Parathyroid adenoma (tissue), 2 donors: ENCODE results near the gene RAX2.

Experiments used
- H2AFZ ChIP-seq: fragments of 300-600 bp; sonication (generic); one replicate; pipeline ENCODE4 v1.7.0; 2017; ENCODE audit warnings: antibody characterized with exemption, mild to moderate bottlenecking
- H3K27ac ChIP-seq: fragments of 300-600 bp; sonication (generic); one replicate; pipeline ENCODE4 v1.7.0; 2017
- H3K27me3 ChIP-seq: fragments of 300-600 bp; sonication (generic); one replicate; pipeline ENCODE4 v1.7.0; 2017; ENCODE audit warnings: low read length; ENCODE audit not compliant: control insufficient read depth, insufficient read depth
- H3K36me3 ChIP-seq: fragments of 300-600 bp; sonication (generic); one replicate; pipeline ENCODE4 v1.7.0; 2017; ENCODE audit warnings: low read length; ENCODE audit not compliant: control insufficient read depth, insufficient read depth
- H3K4me1 ChIP-seq: fragments of 300-600 bp; sonication (generic); one replicate; pipeline ENCODE4 v1.7.0; 2017; ENCODE audit warnings: control low read depth
- H3K4me2 ChIP-seq: fragments of 300-600 bp; sonication (generic); one replicate; pipeline ENCODE4 v1.7.0; 2017; ENCODE audit warnings: low read length
- H3K4me3 ChIP-seq: fragments of 300-600 bp; sonication (generic); one replicate; pipeline ENCODE4 v1.7.0; 2017; ENCODE audit warnings: low read depth, low read length
- H3K79me2 ChIP-seq: fragments of 300-600 bp; sonication (generic); one replicate; pipeline ENCODE4 v1.7.0; 2017; ENCODE audit warnings: control low read depth
- H3K9ac ChIP-seq: fragments of 300-600 bp; sonication (generic); one replicate; pipeline ENCODE4 v1.7.0; 2017; ENCODE audit warnings: mild to moderate bottlenecking
- H3K9me3 ChIP-seq: fragments of 300-600 bp; sonication (generic); one replicate; pipeline ENCODE4 v1.7.0; 2017; ENCODE audit warnings: low read length; ENCODE audit not compliant: control insufficient read depth
- TF ChIP-seq, protein P1 (sequence below): fragments of 300-600 bp; sonication (generic); IDR thresholded peaks from one replicate; pipeline ENCODE4 v1.7.0; 2017; ENCODE audit warnings: antibody characterized with exemption, mild to moderate bottlenecking
- donor health status: primary hyperparathyroidism.

RAX2 gene

DNA sequence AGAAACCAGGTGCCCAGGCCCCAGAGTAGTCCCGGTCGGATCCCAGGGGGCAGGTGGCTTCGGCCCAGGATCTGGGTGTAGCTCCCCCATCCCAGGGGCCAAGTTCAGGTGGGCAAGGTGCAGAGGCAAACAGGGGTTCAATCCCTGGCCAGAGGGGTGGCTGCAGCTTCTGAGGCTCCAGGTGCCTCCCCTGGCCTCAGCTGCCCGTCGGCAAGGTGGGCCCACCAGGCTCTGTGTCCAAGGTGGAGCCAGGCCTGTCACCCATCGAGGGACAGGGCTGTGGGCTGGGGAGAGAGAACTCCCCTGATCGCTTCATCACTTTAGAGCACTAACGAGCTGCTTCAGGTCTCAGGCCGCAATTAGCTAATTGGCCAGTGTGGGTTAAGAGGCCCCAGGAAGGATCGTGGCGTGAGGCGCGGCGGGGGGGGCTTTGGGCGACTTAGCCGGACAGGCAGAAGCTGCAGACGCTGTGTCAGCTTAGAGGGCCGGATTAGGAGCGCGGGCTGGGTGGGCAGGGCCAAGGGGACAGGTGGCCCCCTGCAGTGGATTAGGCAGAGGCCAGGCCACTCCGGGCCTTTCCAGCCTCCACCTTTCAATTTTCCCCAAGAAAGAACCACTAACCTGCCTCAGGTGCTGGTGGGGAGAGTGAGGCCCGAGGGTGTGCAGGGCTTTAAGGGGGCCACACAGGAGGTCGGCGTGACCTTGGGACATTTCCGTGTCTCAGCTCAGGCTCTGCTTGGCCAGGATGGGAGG is 2.8 kb upstream of the RAX2 start:
- no peaks in the 10 kb centered on the region for H3K79me2 ChIP-seq
- no peak overlapping the region for H3K27ac ChIP-seq
- H2AFZ ChIP-seq = no peak overlapping the region
- no peaks in the 10 kb centered on the region for H3K36me3 ChIP-seq
- no peaks in the 10 kb centered on the region for H3K9me3 ChIP-seq
- no peaks in the 10 kb centered on the region for H3K4me1 ChIP-seq
- H3K4me2 ChIP-seq = no peak overlapping the region
- TF ChIP-seq, protein P1, sequence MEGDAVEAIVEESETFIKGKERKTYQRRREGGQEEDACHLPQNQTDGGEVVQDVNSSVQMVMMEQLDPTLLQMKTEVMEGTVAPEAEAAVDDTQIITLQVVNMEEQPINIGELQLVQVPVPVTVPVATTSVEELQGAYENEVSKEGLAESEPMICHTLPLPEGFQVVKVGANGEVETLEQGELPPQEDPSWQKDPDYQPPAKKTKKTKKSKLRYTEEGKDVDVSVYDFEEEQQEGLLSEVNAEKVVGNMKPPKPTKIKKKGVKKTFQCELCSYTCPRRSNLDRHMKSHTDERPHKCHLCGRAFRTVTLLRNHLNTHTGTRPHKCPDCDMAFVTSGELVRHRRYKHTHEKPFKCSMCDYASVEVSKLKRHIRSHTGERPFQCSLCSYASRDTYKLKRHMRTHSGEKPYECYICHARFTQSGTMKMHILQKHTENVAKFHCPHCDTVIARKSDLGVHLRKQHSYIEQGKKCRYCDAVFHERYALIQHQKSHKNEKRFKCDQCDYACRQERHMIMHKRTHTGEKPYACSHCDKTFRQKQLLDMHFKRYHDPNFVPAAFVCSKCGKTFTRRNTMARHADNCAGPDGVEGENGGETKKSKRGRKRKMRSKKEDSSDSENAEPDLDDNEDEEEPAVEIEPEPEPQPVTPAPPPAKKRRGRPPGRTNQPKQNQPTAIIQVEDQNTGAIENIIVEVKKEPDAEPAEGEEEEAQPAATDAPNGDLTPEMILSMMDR = no peak
- no peak overlapping the region for H3K9ac ChIP-seq
- no peaks in the 10 kb centered on the region for H3K27me3 ChIP-seq
- no peak overlapping the region for H3K4me3 ChIP-seq

DNA sequence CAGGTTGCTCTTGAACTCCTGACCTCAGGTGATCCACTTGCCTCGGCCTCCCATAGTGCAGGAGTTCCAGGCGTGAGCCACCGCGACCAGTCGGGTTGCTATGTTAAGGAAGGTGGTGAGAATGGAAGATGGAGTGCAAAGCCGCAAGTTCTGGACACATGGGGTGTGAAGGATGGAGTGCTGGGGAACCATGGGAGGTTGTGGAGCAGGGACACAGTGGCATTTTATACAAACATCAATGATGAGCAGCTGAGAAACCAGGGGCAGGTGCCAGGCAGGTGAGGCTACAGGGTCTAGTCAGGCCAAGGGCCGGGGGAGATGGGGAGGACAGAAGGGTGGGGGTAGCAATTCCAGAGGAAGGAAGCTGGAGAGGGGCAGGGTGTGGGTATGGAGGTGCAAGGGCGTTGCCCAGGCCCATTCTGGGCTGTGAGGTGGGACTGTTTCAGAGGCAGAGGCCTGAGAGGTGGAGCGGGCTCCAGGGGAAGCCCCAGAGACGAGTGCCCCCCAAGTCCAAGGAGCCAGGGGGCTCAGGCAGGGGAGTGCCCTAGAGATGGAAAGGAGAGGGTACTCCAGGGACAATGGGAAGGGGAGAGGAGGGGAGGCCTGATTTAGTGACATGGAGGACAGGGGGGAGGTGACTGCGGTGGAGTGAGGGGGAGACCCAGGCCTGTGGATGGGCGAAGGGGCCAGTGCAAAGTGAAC is 1.9 kb upstream of the RAX2 start:
- no peaks in the 10 kb centered on the region for H3K36me3 ChIP-seq
- H2AFZ ChIP-seq = no peak overlapping the region
- H3K27ac ChIP-seq = no peak overlapping the region
- H3K9me3 ChIP-seq = no peaks in the 10 kb centered on the region
- H3K27me3 ChIP-seq = no peaks in the 10 kb centered on the region
- no peak overlapping the region for H3K4me2 ChIP-seq
- H3K9ac ChIP-seq = no peak overlapping the region
- TF ChIP-seq, protein P1 = no peak
- no peaks in the 10 kb centered on the region for H3K79me2 ChIP-seq
- H3K4me3 ChIP-seq = no peak overlapping the region
- no peaks in the 10 kb centered on the region for H3K4me1 ChIP-seq

DNA sequence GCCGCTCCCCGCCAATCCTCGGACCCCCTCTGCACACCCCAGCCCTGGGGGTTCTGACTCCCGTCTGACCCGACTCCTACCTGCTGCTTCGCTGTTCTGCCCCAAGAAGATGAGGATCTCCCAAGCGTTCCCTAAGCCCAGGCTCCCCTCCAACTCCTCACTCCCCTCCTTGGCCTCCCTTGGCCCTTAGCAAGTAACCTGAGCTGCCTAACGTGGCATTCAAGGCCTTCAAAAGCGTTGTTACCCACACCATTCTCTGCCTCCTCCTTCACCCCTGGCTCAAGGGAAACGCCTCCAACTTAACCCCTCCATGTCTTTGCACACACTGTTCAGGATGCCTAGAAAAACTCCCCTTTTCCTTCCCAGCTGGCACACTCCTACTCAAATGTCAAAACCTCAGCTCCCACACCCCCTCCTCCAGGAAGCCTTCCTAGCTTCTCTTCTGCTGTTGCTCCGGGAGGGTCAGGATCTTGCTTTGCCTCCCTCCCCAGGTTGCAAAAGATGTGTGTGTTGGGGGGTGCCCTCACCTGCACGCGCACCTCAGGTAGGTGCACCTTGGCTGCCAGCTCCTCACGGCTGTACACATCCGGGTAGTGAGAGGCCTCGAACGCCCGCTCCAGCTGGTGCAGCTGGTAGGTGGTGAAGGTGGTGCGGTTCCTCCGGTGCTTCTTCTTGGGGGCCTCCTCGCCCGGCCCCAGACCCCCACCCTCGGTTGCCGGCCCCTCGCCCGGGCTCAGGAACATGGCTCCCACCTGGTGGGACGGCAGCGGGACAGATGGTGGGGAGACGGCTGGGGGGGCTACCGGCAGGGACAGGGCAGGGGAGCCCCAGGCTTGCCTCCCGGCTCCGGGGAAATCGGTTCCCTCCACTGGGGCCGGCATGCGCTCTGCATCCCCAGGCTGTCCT is 775 bp downstream of the RAX2 start:
- Histone ChIP-seq H3K4me1 (no peaks in the 10 kb centered on the region), H3K4me3 (no peak overlapping the region), H3K79me2 (no peaks in the 10 kb centered on the region), H2AFZ (no peak overlapping the region), H3K27me3 (no peaks in the 10 kb centered on the region), H3K9me3 (no peaks in the 10 kb centered on the region), H3K4me2 (no peak overlapping the region), H3K36me3 (no peaks in the 10 kb centered on the region), H3K27ac (no peak overlapping the region), H3K9ac (no peak overlapping the region)
- TF ChIP-seq, protein P1 = no peak

DNA sequence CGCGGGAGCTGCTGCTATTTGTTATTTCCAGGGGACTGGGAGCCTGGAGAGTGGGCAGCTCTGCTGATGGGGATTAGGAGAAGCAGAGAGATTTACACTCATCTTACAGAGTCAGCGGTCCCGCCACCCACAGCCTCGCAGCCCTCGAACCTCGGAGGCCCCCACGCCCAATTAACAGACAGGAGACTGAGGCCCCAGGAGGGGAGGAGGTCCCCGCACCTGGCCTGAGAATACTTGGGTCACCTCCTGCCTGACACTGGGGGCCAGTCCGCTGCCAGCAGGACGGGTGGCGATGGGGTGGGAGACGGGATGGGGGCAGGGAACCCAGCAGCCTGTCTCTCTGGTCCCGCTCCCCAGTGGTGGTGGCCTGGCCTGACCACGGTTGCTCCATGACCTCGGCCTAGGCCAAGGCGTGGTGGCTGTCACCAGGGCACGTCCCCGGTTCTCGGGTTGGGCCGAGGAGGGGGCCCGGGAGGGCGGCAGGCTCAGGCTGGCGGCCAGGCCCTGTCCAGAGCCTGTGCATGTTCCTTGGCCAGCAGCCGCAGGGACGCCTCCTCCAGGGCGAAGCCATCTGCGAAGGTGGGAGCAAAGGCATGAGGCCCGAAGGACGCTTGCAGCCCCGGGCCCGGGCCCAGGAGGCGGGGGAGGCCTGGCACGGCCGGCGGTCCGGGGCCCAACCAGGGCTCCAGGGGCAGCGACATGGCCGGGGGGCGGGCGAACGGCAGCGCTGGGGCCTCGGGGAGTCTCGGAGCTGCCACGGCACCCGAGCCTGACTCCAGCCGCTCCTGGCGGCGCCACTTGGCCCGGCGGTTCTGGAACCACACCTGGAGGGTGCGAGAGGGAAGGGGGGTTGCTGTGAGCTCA is 1.7 kb downstream of the RAX2 start:
- no peaks in the 10 kb centered on the region for H3K9me3 ChIP-seq
- no peaks in the 10 kb centered on the region for H3K4me1 ChIP-seq
- no peak overlapping the region for H3K4me3 ChIP-seq
- H3K9ac ChIP-seq = no peak overlapping the region
- H3K36me3 ChIP-seq = no peaks in the 10 kb centered on the region
- TF ChIP-seq, protein P1 = no peak
- H2AFZ ChIP-seq = no peak overlapping the region
- no peaks in the 10 kb centered on the region for H3K27me3 ChIP-seq
- H3K4me2 ChIP-seq = no peak overlapping the region
- no peak overlapping the region for H3K27ac ChIP-seq
- no peaks in the 10 kb centered on the region for H3K79me2 ChIP-seq
